GM18867 (cell line): Measurements from ENCODE around the gene ZP1.

Source experiments
- ATAC-seq: cut with Tn5 transposase; IDR thresholded peaks from one replicate; pipeline ENCODE4 v1.9.1; 2021; ENCODE audit warnings: mild to moderate bottlenecking, moderate library complexity; ENCODE audit not compliant: unreplicated experiment

The ZP1 gene

DNA sequence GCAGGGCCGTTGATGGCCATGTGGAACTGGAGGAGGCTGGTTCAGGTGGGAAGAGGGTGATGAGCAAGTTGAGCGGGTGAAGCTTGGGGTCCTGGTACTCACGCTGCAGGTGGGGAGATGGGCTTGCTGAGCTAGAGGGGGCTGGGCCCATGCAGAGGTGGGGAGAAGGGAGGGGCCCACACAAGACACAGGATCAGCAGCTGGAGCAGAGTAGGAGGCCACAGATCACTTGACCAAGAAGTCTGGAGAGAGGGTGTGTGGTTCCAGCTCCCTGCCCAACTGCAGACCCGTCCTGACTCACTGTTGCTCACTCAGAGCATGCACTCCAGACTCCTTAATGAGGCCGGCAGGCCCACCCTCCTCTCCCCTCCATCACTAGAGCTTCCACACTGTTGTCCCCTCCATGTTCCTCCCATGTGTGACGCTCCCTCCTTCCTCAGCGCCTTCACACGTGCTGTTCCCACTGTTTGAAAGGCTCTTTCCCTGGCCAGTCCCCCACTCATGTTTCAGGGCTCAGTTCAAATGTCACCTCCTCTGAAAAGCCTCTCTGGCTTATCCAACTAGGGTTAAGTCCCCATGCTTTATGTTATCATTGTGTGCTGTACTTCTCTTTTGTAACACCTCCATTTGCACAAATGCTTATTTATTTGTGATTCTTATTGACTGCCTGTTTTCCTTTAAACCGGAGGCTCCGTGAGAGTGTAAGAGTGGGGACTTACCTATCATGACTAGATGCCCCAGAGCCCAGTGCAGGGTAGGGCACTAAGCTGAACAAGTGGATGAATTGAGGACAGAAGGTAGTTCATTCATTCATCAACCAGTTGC lies 23.1 kb upstream of the ZP1 start:
- ATAC-seq, result no peak

GRCh38 chr11:60844870-60845221 lies 22.5 kb upstream of the ZP1 start:
- no peak for ATAC-seq

- no peak for ATAC-seq
Observed at GRCh38 chr11:60845338-60845737, 22.0 kb upstream of the ZP1 start.

DNA sequence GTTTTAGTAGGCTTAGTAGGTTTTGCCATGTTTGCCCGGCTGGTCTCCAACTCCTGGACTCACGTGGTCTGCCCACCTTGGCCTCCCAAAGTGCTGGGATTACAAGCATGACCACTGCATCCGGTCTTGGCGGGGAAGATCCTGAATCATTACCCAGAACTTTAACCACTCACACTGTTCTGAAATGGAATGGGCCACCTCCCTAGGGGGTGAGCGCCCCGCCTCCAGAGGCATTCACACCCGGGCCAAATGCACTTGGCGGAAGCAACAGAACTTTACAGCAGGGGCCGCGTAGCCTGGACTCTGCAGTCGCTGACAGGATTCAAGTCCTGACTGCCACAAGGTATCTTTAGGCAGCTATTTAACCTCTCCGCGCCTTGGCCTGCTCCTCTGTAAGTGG lies 20.1 kb upstream of the ZP1 start:
- ATAC-seq, result no peak

DNA sequence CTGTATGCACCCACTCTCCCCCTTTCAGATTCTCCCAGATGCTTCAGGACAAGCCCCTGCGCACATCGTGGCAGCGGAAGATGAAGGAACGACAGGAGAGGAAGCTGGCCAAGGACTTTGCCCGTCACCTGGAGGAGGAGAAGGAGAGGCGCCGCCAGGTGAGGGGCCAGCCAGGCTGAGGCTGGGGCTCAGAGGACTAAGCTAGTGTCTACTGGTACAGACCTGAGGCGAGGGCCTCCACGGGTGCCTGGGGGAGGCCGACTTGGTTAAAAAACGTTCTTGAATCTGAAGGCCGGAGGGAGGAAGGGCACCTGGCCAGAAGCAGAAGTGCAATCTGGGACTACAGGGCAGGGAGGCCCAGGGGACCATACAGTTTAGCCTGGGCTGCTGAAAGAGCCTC lies 19.4 kb upstream of the ZP1 start:
- ATAC-seq, result no peak

DNA sequence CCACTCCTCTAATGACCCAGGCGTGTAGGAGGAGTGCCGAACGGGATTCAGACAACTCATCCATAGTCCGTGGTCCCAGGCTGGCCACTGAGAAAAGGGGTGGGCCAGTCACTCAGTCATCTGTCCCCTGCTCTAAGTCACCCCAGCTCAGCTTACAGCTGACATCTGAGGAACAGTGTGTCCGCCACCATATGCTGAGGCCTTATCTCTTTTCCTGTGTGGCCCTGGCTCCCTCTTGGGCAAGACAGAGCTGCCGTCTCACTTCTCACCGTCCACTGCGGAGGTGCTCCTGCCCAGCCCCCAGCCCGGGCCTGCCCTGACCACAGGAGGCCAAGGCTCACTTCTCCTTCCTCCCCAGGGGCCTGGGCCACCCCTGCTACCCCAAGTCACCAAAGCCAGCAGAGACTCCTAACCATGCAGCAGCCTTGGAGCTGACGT lies 18.6 kb upstream of the ZP1 start:
- ATAC-seq, result no peak

GRCh38 chr11:60849641-60850520 lies 17.5 kb upstream of the ZP1 start:
- ATAC-seq, result no peak

GRCh38 chr11:60851327-60852104 lies 15.8 kb upstream of the ZP1 start:
- ATAC-seq, result no peak

DNA sequence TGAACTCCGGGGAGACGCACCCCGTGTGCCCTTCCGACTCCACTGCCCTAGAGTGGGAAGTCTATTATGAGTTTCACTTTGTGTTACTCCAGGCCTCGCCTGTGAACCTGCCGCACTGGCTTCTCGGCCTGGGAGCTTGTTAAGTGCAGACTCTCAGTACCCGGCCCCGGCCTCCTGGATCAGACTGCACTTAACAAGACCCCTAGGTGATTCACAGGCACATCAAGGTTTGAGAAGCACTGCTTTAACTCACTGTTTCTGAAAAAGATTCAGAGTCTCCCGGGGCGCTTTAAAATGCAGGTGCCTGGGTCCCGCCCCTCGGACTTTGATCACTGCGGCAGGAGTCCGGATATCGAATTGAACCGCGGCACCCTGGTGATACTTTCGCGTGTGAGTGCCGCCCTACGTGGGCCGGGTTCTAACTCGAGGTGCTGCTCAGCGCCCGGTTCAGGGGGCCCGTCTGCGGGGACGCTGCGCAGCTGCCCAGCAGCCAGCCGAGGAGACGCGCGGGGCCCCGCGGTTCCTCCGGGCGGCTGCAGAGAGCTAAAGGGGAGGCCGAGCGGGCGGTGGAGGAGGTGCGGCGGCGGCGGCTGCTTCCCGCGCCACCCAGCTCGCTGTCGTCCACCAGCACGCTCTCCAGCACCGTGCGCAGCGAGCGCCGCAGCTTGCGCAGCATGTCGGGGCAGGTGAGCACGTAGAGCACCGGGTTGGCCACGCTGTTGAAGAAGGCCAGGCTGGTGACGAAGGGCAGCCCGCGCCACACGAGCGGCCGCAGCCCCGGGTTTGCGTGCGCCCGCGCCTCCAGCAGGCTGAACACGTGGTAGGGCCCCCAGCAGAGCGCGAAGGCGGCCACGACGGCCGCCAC lies 15.0 kb upstream of the ZP1 start:
- no peak for ATAC-seq

- ATAC-seq, result no peak
Observed at GRCh38 chr11:60852982-60853950, 14.1 kb upstream of the ZP1 start.

- no peak for ATAC-seq
Observed at GRCh38 chr11:60854140-60854846, 13.0 kb upstream of the ZP1 start.

DNA sequence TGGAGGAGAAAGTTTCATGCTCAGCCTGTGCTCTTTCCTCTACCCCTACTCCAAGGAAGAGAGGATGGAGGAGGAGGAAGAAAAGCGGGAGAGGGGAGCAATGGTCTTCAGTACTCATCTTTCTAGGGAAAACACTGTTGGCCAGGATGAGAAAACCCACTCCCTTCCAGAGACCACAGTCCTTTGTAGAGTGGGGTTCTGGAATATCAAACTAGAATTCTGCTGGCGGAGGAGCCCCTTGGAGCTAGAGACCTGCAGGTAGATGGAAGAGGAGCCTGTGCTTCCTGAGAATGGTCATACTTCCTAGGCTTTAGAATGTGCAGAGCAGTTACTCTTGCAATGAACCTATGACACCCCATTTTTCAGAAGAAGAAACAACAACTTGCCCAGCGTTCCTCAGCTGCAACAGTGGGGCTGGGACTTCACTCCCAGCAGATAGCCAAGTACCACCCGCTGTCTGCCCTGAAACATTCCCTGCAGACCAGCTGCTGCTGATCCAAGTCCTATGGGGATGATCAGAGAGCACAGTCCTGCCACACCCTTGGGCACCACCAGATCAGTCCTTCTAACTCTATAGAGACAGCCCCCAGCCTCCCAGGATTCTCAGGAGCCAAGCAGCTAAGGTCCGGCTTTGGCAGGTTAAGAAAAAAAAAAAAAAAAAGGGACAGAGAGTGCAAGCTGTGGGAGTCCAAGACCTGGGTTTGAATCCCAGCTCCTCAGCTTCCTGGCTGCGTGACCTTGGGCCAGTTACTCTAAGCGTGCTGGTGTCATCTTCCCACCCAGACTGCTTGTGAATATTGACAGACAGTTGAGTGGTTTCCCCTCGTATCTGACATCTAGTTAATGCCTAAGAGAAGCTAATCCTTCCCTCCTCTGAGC lies 12.3 kb upstream of the ZP1 start:
- ATAC-seq, result no peak

DNA sequence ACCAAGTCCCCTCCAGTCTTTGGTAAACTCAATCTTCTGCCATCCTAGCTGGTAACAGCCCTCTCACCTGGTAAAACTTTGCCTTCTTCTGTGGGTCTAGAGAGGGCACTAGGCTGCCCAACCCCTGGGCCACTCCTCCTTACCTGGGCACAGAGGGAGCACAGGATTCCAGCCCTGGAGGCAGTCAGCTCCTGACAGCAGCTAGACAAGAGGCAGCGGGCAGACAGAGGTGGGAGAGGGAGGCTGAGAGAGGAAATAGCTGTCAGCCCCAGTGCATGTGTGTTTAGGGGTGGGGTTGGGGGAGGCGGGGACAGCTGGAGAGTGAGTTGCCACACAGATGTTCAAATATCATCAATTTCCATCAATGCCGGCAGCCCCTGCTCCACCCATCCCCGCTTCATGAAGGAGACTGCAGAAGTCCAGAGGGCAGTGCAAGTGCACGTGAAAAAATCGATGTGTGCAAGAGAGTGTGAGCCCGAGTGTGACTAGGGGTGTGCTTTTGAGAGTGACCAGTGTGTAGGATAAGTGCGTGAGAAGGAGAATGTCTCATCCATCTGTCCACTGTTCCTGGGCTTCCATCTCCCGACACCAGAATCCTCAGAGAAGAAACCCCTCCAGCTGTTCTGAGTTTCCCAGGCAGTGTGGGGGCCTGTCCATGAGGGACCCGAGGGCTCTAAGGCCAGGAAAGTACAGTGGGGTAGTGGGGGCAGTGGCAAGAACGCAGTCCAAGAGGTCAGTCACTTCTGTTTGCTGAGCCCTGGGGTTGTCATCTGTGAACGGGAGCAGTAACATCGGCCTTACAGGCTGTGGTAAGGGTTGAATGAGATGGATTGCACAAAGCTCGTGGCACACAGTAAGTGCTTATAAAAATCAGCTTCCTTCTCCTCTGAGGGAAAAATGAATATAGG lies 11.4 kb upstream of the ZP1 start, which contains the start of gene PTGDR2:
Gene PTGDR2 (minus strand): TSS at position 225 of the 908 bp plus-strand sequence. CDS start 2,228 bp downstream, outside the sequence.
- ATAC-seq, result no peak

DNA sequence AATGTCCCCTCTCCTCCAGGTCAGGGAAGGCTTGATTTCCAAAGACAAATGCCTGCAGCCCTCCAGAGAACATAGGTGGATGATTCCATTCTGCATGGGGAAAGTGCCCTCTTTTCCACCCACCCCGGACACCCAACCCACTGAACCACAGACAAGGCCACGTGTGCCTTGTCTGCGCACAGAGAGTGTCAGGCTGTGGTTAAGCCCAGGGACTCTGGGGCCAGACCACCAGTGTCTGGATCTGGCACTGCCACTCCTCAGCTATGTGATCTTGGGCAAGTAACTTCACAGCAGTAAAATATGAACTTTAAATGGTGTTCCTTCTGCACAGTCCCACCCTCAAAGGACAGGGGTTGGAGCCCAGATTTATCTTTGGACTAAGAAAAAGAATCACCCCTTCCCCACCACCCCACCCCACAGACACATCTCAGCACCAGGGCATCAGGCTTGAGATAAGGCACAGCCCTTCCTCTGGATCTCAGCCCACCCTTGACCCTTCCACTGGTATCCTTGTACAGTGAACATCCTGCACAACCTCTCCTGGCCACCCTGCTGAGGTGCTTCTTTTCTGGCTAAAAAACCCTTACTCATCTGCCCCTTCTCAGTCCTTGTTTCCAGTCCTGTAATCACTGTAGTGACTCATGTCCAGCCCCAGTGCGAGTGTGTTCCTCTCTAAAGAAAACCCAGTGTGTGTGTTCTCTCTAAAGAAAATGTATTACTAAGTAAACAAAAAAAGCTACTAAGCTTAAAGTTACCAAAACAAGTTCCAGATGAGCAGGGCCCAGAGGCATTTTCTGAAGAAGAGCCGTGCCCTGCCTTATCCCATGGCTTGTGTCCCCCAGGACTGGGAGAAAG lies 9.7 kb upstream of the ZP1 start:
- ATAC-seq, result no peak

DNA sequence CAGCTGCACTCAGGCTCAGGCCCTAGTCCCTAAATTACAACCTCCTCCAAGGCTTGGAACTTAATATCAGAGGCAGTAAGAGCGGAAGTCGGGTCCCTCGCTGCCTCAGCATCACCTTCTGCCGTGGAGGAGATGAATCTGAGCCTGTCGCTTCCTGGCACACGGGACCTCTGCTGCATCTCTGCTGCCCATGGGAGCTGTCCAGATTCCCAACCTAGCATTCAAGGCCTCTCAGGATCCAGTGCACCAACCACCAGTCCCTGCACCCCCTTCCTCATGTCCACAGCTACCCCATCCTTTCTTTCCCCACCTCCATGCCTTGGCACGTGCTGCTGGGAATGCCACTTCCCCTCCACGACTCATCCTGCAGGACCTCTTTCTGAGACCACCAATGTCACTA lies 9.1 kb upstream of the ZP1 start:
- ATAC-seq, result no peak
